Measurements from ENCODE around the gene ZNF507. TPM values are rescaled to one million over a fixed set of nuclear protein-coding genes. Genes with fewer than 3 reads are reported as not detected.

Gene ZNF507
- total and polyA plus RNA-seq, 2 experiments from 2014 or later, result 4.7 to 11.8 TPM

DNA sequence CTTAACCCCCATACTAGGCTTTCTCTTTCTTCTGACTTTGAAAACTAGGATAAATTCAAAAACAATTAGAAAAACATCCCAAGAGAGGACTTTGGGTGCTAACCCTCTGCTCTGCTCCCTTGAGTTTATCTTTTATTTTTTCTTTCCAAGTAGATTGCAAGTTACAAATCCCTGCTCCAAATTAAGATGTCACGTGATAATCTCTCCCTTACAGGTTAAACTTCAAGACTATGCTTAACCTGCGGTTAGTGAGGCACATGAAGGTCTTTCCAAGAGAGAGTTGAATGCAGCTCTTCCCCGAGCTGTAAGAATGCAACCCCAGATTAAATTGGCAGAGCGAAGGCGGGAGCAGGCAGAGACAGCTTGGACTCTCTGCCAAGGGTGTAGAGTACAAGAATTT is 12.2 kb upstream of the ZNF507 start:
- no peak for DNase-seq (ENCODE audit: low spot score)
- no peaks in the 10 kb centered on the region for H3K79me2 ChIP-seq
- H3K27me3 ChIP-seq, result peaks cover 7% of the 10 kb centered on the region
- H2AFZ ChIP-seq, result no peak overlapping the region
- H3K4me1 ChIP-seq (ENCODE audit: insufficient read depth), result no peaks in the 10 kb centered on the region
- H3K9me2 ChIP-seq (replicated peaks; ENCODE audit: insufficient read depth), result no peaks in the 10 kb centered on the region
- no peaks in the 10 kb centered on the region for H4K20me1 ChIP-seq (ENCODE audit: insufficient read depth, poor library complexity, severe bottlenecking)
- TF ChIP-seq EZH2 (IDR thresholded peaks at IDR 0.05; ENCODE audit: borderline replicate concordance), result no peak
- TF ChIP-seq EZH2phosphoT487 (IDR thresholded peaks at IDR 0.05; ENCODE audit: low read depth, severe bottlenecking, unreplicated experiment), result no peak
- TF ChIP-seq, protein P1, sequence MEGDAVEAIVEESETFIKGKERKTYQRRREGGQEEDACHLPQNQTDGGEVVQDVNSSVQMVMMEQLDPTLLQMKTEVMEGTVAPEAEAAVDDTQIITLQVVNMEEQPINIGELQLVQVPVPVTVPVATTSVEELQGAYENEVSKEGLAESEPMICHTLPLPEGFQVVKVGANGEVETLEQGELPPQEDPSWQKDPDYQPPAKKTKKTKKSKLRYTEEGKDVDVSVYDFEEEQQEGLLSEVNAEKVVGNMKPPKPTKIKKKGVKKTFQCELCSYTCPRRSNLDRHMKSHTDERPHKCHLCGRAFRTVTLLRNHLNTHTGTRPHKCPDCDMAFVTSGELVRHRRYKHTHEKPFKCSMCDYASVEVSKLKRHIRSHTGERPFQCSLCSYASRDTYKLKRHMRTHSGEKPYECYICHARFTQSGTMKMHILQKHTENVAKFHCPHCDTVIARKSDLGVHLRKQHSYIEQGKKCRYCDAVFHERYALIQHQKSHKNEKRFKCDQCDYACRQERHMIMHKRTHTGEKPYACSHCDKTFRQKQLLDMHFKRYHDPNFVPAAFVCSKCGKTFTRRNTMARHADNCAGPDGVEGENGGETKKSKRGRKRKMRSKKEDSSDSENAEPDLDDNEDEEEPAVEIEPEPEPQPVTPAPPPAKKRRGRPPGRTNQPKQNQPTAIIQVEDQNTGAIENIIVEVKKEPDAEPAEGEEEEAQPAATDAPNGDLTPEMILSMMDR (IDR thresholded peaks at IDR 0.05; ENCODE audit: poor library complexity), result no peak
- H3K9me3 ChIP-seq (ENCODE audit: low read depth), result no peaks in the 10 kb centered on the region
- H3K27ac ChIP-seq, result no peak overlapping the region
- H3K4me2 ChIP-seq, result no peak overlapping the region
- H3K4me3 ChIP-seq, result no peak overlapping the region
- H3K36me3 ChIP-seq (replicated peaks; ENCODE audit: insufficient read depth, low read depth), result no peaks in the 10 kb centered on the region
- 79% methylated on average over 5 of the region's 5 CpGs for WGBS (ENCODE audit: low lambda C conversion rate, missing lambda C conversion rate)

DNA sequence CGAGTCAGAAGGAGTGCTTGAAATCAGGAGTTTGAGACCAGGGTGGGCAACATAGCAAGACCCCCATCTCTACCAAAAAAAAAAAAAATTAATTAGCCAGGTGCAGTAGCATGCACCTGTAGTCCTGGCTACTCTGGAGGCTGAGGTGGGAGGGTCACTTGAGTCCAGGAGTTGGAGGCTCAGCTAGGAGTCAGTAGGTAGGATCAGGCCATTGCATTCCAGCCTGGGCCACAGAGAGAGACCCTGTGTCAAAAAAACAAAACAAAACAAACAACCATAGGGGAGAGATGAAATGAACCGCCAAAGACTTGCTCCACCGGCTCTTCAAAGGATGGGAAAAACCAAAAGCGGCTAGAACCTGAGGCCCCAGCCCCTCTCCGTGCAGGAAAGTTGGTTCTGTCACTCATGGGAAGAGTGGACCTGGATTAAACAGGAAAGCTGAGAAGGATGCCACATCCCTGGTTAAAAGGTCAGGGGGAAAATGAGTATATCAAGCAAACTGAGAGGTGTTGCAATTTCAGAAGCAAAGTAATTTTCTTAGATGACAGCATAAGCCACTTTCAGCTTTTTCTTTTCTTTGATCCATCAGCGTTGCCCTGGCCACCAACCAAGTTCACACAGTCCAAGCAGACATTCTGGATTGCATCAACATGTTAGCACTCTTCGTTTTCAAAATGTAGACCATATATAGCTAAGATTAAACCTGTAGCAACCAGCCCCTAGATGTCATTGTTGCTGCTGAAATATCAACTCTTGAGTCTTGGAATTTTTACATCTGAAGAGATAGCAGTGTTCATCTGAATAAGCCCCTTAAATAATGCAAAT is 8.9 kb upstream of the ZNF507 start:
- peak; percentile 32 for DNase-seq (ENCODE audit: low spot score)
- Histone ChIP-seq H3K79me2 (no peaks in the 10 kb centered on the region), H3K9me3 (ENCODE audit: low read depth) (no peaks in the 10 kb centered on the region), H3K36me3 (replicated peaks; ENCODE audit: insufficient read depth, low read depth) (no peaks in the 10 kb centered on the region), H3K9me2 (replicated peaks; ENCODE audit: insufficient read depth) (no peaks in the 10 kb centered on the region), H4K20me1 (ENCODE audit: insufficient read depth, poor library complexity, severe bottlenecking) (no peaks in the 10 kb centered on the region), H3K27me3 (peaks cover 7% of the 10 kb centered on the region), H2AFZ (no peak overlapping the region), H3K27ac (no peak overlapping the region), H3K4me1 (ENCODE audit: insufficient read depth) (no peaks in the 10 kb centered on the region), H3K4me3 (no peak overlapping the region), H3K4me2 (peak overlapping the region; percentile 24)
- WGBS (ENCODE audit: low lambda C conversion rate, missing lambda C conversion rate), result 55% methylated on average over 7 of the region's 7 CpGs
- no peak for TF ChIP-seq EZH2phosphoT487 (IDR thresholded peaks at IDR 0.05; ENCODE audit: low read depth, severe bottlenecking, unreplicated experiment)
- TF ChIP-seq, protein P1 (IDR thresholded peaks at IDR 0.05; ENCODE audit: poor library complexity), result peak; percentile 32

DNA sequence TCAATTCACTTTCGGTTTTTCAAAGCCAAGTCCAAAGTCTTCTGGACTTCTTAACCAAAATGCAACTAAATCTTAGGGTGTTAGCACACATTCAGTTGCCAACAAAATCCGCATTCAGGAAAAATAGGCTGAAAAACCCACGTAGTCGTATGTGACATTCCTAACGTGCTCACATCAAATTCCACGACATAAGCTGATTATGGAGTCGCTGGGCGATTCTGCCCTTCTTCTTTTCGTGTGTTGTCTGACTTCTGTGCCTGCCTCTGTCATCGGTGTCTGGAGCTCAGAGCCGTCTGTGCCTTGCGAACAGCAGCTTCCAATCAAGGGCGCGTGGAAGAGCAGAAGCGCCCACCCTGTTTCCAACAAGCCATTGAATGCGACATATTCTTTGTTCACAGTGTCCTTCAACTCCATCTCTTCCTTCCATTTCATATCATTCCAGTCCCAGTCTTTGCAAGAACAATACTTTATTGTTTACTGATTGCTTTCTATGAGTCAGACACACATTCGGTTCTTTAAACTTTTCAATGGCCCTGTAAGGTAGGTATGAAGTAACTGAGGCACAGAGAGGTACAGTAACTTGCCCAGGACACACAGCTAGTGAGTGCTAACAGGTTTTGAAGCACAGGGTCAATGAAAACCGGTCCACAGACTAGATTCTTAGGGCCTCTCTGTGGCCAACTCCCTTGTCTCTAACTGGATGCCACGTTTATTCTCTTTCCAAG is 8.2 kb upstream of the ZNF507 start:
- H3K79me2 ChIP-seq, result no peaks in the 10 kb centered on the region
- no peak for TF ChIP-seq EZH2 (IDR thresholded peaks at IDR 0.05; ENCODE audit: borderline replicate concordance)
- no peak for TF ChIP-seq EZH2phosphoT487 (IDR thresholded peaks at IDR 0.05; ENCODE audit: low read depth, severe bottlenecking, unreplicated experiment)
- TF ChIP-seq, protein P1 (IDR thresholded peaks at IDR 0.05; ENCODE audit: poor library complexity), result no peak
- no peaks in the 10 kb centered on the region for H4K20me1 ChIP-seq (ENCODE audit: insufficient read depth, poor library complexity, severe bottlenecking)
- no peak for DNase-seq (ENCODE audit: low spot score)
- no peaks in the 10 kb centered on the region for H3K9me3 ChIP-seq (ENCODE audit: low read depth)
- peak overlapping the region; percentile 24 for H3K4me2 ChIP-seq
- no peaks in the 10 kb centered on the region for H3K36me3 ChIP-seq (replicated peaks; ENCODE audit: insufficient read depth, low read depth)
- H3K4me1 ChIP-seq (ENCODE audit: insufficient read depth), result no peaks in the 10 kb centered on the region
- 77% methylated on average over 19 of the region's 19 CpGs for WGBS (ENCODE audit: low lambda C conversion rate, missing lambda C conversion rate)
- no peak overlapping the region for H2AFZ ChIP-seq
- peaks cover 7% of the 10 kb centered on the region for H3K27me3 ChIP-seq
- H3K4me3 ChIP-seq, result no peak overlapping the region
- H3K9me2 ChIP-seq (replicated peaks; ENCODE audit: insufficient read depth), result no peaks in the 10 kb centered on the region
- H3K27ac ChIP-seq, result no peak overlapping the region
